ENCODE results near the gene TSPAN18.

TSPAN18 gene

GRCh38 chr11:44763121-44763820, 36.5 kb downstream of the TSPAN18 start:
- DNase-seq, result no peak

GRCh38 chr11:44764583-44764982, 37.8 kb downstream of the TSPAN18 start:
- no peak for DNase-seq

- no peak for DNase-seq
These were observed 38.3 kb downstream of the TSPAN18 start for GRCh38 chr11:44765026-44765595.

GRCh38 chr11:44765676-44766075, 38.9 kb downstream of the TSPAN18 start:
- DNase-seq, result no peak

GRCh38 chr11:44766112-44766971, 39.6 kb downstream of the TSPAN18 start:
- no peak for DNase-seq

- DNase-seq, result no peak
These were observed 40.2 kb downstream of the TSPAN18 start for GRCh38 chr11:44766972-44767278.

- DNase-seq, result no peak
These were observed 40.7 kb downstream of the TSPAN18 start for GRCh38 chr11:44767421-44767820.

GRCh38 chr11:44770401-44770800, 43.6 kb downstream of the TSPAN18 start:
- peak in 1 of 2 experiments; percentile 5 for DNase-seq

- no peak for DNase-seq
These were observed 44.5 kb downstream of the TSPAN18 start for GRCh38 chr11:44771252-44771734.

GRCh38 chr11:44771841-44772240, 45.1 kb downstream of the TSPAN18 start:
- DNase-seq, result no peak

GRCh38 chr11:44773351-44773965, 46.7 kb downstream of the TSPAN18 start:
- DNase-seq, result no peak

GRCh38 chr11:44774108-44774507, 47.3 kb downstream of the TSPAN18 start:
- DNase-seq, result no peak

- DNase-seq, result no peak
These were observed 48.0 kb downstream of the TSPAN18 start for GRCh38 chr11:44774731-44775130.

GRCh38 chr11:44775366-44775984, 48.7 kb downstream of the TSPAN18 start:
- peak; percentile 56 to 67 for DNase-seq

- DNase-seq, result no peak
These were observed 49.3 kb downstream of the TSPAN18 start for GRCh38 chr11:44775985-44776446.

GRCh38 chr11:44776551-44777208, 49.9 kb downstream of the TSPAN18 start:
- no peak for DNase-seq

- DNase-seq, result no peak
These were observed 50.7 kb downstream of the TSPAN18 start for GRCh38 chr11:44777209-44778194.

- no peak for DNase-seq
These were observed 51.7 kb downstream of the TSPAN18 start for GRCh38 chr11:44778195-44779100.

- DNase-seq, result no peak
These were observed 53.2 kb downstream of the TSPAN18 start for GRCh38 chr11:44779736-44780520.
